Lower leg skin (tissue), 3 donors: ENCODE results near the gene GSTT4.

Source experiments
- POLR2A ChIP-seq, 2 donors: fragments of 450-650 bp; IDR thresholded peaks; one replicate each; pipeline ENCODE4 v1.6.1; 2016 to 2017; ENCODE audit warnings: antibody characterized with exemption in 2 of 2, mild to moderate bottlenecking in 1 of 2, moderate library complexity in 1 of 2
- TF ChIP-seq, protein P1 (sequence below), 3 donors: fragments of 450-650 bp; IDR thresholded peaks; one replicate each; pipeline ENCODE4 v1.5.1; 2016; ENCODE audit warnings: antibody characterized with exemption in 3 of 3, mild to moderate bottlenecking in 3 of 3, moderate library complexity in 2 of 3

DNA sequence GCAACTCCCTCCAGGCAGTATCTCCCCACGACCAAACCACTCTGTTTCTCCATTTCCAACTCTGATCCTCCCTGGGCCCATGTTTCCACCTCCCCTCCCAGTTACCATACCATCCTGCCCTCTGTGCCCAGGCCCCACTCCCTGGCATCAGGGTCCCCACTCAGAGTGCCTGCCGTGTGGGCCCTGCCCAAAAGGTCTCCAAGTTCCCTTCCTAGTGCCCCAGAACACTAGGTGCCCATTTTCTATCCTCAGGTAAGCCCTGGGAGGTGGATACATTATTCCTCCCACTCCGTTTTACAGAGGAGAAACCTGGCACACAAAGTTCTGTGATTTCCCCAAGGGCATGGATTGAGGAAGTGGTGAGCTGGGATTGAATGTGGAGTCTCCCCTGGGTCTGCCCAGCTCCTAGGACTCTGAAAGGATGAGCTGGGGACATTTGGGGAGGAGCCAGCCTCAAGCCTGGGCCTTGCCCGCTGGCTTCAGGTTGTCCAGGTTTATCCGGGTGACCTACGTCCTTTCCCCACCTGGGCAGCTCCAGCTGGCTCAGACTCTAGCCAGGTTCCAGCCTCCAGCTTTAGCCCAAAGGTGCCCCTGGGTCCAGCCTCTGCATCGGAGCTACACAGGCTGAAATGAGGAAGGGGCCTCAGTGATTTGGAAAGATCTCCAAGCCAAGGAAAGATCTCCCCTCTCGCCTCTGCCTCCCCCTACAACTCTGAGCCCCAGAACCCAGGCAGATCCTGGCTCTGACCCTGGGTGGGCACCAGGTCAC, 2.2 kb upstream of the GSTT4 start:
- no peak for TF ChIP-seq POLR2A (IDR thresholded peaks at IDR 0.05)
- TF ChIP-seq, protein P1, sequence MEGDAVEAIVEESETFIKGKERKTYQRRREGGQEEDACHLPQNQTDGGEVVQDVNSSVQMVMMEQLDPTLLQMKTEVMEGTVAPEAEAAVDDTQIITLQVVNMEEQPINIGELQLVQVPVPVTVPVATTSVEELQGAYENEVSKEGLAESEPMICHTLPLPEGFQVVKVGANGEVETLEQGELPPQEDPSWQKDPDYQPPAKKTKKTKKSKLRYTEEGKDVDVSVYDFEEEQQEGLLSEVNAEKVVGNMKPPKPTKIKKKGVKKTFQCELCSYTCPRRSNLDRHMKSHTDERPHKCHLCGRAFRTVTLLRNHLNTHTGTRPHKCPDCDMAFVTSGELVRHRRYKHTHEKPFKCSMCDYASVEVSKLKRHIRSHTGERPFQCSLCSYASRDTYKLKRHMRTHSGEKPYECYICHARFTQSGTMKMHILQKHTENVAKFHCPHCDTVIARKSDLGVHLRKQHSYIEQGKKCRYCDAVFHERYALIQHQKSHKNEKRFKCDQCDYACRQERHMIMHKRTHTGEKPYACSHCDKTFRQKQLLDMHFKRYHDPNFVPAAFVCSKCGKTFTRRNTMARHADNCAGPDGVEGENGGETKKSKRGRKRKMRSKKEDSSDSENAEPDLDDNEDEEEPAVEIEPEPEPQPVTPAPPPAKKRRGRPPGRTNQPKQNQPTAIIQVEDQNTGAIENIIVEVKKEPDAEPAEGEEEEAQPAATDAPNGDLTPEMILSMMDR (IDR thresholded peaks at IDR 0.05) = no peak
